GM18519 (cell line): ENCODE results near the gene ORM2.
"Not testable (repeated sequence)": the region's sequence is repeated elsewhere in the genome, so short reads cannot be mapped to it uniquely, and the experiment has no call there.

Experiments
- ATAC-seq: cut with Tn5 transposase; IDR thresholded peaks from one replicate; pipeline ENCODE4 v1.9.1; 2021; ENCODE audit warnings: mild to moderate bottlenecking, moderate library complexity; ENCODE audit not compliant: unreplicated experiment, low FRiP score

Gene ORM2

GRCh38 chr9:114312513-114312875, 17.2 kb upstream of the ORM2 start:
- no peak for ATAC-seq

- no peak for ATAC-seq
Measured at GRCh38 chr9:114313186-114313585, 16.5 kb upstream of the ORM2 start.

- ATAC-seq = no peak
Measured at GRCh38 chr9:114314256-114314867, 15.3 kb upstream of the ORM2 start.

- no peak for ATAC-seq
Measured at GRCh38 chr9:114314881-114315722, 14.6 kb upstream of the ORM2 start.

- ATAC-seq = no peak
Measured at GRCh38 chr9:114315723-114316363, 13.8 kb upstream of the ORM2 start.

- ATAC-seq = no peak
Measured at GRCh38 chr9:114316605-114317230, 13.0 kb upstream of the ORM2 start.

GRCh38 chr9:114317665-114318357, 11.9 kb upstream of the ORM2 start:
- ATAC-seq = no peak

GRCh38 chr9:114318416-114318815, 11.3 kb upstream of the ORM2 start:
- no peak for ATAC-seq

- ATAC-seq = no peak
Measured at GRCh38 chr9:114319147-114319546, 10.5 kb upstream of the ORM2 start.

GRCh38 chr9:114320710-114321109, 9.0 kb upstream of the ORM2 start:
- not testable (repeated sequence) for ATAC-seq

- ATAC-seq = no peak
Measured at GRCh38 chr9:114321759-114322158, 7.9 kb upstream of the ORM2 start.

GRCh38 chr9:114322160-114322818, 7.4 kb upstream of the ORM2 start:
- not testable (repeated sequence) for ATAC-seq

- ATAC-seq = not testable (repeated sequence)
Measured at GRCh38 chr9:114322831-114323531, 6.7 kb upstream of the ORM2 start, which contains the start of gene ORM1. Gene ORM1, plus strand, starts transcription at chr9:114323098. Its CDS starts 36 bp downstream, at chr9:114323134.

GRCh38 chr9:114323849-114324248, 5.8 kb upstream of the ORM2 start:
- ATAC-seq = not testable (repeated sequence)

- no peak for ATAC-seq
Measured at GRCh38 chr9:114324492-114324891, 5.2 kb upstream of the ORM2 start.

- ATAC-seq = not testable (repeated sequence)
Measured at GRCh38 chr9:114324965-114325364, 4.7 kb upstream of the ORM2 start.

- not testable (repeated sequence) for ATAC-seq
Measured at GRCh38 chr9:114325684-114326254, 3.9 kb upstream of the ORM2 start.

- no peak for ATAC-seq
Measured at GRCh38 chr9:114327749-114328148, 1.9 kb upstream of the ORM2 start.

GRCh38 chr9:114328357-114328820, 1.3 kb upstream of the ORM2 start:
- ATAC-seq = not testable (repeated sequence)
